ENCODE measurements around the gene PIAS1.
"Not testable (repeated sequence)": the region's sequence is repeated elsewhere in the genome, so short reads cannot be mapped to it uniquely, and the experiment has no call there.

The PIAS1 gene

DNA sequence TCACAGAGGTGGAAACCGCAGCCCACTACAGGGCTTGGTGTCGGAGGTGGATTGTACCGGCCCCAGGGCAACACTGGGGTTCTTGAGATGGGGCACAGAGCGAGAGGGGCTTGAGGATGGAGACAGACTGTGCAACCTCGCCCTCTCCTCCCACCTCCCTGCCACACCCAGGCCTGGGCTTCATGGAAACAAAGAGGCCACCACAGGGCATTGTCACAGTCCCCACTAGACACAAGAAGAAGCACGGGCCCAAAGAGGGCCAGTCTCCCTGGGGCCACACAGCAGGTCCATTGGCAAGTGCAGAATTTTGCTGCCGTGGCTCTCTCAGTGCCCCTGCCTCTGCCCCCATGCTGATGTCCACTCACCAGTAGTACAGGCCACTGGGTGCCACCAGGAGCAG is 155.2 kb downstream of the PIAS1 start:
- Mint-ChIP-seq H3K27ac (no peak overlapping the region), H3K36me3 (no peaks in the 10 kb centered on the region), H3K27me3 (no peaks in the 10 kb centered on the region), H3K4me1 (ENCODE audit: low read depth) (peaks cover 15% of the 10 kb centered on the region), H3K4me3 (no peak overlapping the region), H3K9me3 (ENCODE audit: low read depth) (no peaks in the 10 kb centered on the region)

DNA sequence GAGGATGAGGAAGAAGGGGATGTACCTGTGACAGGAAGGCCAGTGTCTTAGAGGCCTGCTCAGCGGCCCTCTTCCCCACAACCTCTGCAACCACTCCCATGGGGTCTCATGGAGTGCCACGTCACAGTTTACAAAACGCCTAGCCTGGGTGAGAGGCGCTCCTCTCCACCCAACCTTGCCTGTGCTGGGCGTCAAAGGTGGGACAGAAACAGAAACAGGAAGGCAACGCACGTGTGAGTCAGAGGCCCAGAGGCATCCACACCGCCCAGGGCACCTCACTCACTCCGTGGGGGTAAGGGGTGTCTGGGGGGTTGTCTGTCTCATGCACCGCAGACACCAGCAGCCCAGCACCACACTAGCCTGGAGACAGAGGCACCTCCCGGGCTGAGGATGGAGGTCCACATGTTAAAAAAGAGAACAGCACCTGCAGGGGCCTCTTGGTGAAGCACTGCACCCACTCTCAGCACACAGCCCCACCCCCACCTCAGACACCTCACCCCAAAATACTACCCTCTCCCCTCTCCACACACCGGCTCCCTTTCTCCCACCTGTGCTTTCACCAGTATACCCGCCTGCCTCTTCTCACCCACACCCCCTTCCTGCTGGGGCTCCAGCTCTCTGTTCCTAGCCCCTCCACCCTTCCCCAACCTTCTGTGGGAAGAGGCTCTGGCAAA is 155.8 kb downstream of the PIAS1 start:
- H3K36me3 Mint-ChIP-seq, result no peaks in the 10 kb centered on the region

DNA sequence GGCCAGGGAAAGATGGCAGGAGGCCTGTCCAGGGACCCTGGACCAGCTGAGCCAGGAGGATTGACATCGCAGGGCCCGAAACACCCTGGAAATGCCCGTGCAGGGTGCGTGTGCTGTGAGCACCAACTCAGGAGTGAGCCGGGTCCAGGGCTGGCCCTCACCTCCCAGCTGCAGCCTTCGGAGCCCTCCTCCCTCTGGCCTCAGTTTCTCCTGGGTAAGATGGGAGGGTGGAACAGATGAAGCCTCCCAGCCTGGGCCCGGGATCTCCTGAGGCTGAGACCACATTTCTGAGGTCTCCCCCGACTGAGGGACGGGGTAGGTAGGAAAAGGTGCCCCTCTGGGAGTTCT is 156.3 kb downstream of the PIAS1 start:
- Mint-ChIP-seq H3K27me3 (no peaks in the 10 kb centered on the region), H3K36me3 (no peaks in the 10 kb centered on the region), H3K4me1 (ENCODE audit: low read depth) (peaks cover 15% of the 10 kb centered on the region), H3K4me3 (no peak overlapping the region), H3K9me3 (ENCODE audit: low read depth) (no peaks in the 10 kb centered on the region), H3K27ac (no peak overlapping the region)

More for the DNA sequence above, 155.8 kb downstream of the PIAS1 start:
- no peaks in the 10 kb centered on the region for H3K9me3 Mint-ChIP-seq (ENCODE audit: low read depth)
- H3K27ac Mint-ChIP-seq, result peak overlapping the region; percentile 54
- H3K4me3 Mint-ChIP-seq, result no peak overlapping the region
- H3K27me3 Mint-ChIP-seq, result no peaks in the 10 kb centered on the region
- H3K4me1 Mint-ChIP-seq (ENCODE audit: low read depth), result peaks cover 15% of the 10 kb centered on the region

GRCh38 chr15:68210821-68211655 is 156.9 kb downstream of the PIAS1 start:
- Mint-ChIP-seq H3K4me1 (ENCODE audit: low read depth) (peaks cover 15% of the 10 kb centered on the region), H3K36me3 (no peaks in the 10 kb centered on the region), H3K27me3 (no peaks in the 10 kb centered on the region), H3K9me3 (ENCODE audit: low read depth) (no peaks in the 10 kb centered on the region), H3K4me3 (no peak overlapping the region), H3K27ac (no peak overlapping the region)

- no peak overlapping the region for H3K4me3 Mint-ChIP-seq
- no peaks in the 10 kb centered on the region for H3K27me3 Mint-ChIP-seq
- H3K36me3 Mint-ChIP-seq, result no peaks in the 10 kb centered on the region
- H3K4me1 Mint-ChIP-seq (ENCODE audit: low read depth), result peaks cover 15% of the 10 kb centered on the region
- no peak overlapping the region for H3K27ac Mint-ChIP-seq
- H3K9me3 Mint-ChIP-seq (ENCODE audit: low read depth), result no peaks in the 10 kb centered on the region
Measured at GRCh38 chr15:68211656-68212320, 157.7 kb downstream of the PIAS1 start.

DNA sequence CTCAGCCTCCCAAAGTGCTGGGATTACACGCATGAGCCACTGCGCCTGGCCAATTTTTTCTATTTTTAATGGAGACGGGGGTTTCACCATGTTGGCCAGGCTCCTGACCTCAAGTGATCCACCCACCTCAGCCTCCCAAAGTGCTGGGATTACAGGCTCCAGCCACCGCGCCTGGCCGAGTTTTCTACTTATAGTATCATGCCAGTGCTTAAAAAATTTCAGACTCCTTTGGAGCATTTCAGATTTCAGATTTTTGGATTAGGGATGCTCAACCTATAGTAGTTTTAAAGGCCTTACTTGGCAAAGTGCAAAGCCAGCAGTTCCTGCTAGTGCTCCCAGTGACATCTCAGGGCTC is 159.4 kb downstream of the PIAS1 start:
- H3K4me3 Mint-ChIP-seq; H3K36me3 Mint-ChIP-seq; H3K9me3 Mint-ChIP-seq (ENCODE audit: low read depth); H3K27ac Mint-ChIP-seq; H3K27me3 Mint-ChIP-seq: not testable (repeated sequence)
- peaks cover 13% of the 10 kb centered on the region for H3K4me1 Mint-ChIP-seq (ENCODE audit: low read depth)

GRCh38 chr15:68213991-68214837 is 160.1 kb downstream of the PIAS1 start:
- Mint-ChIP-seq H3K27ac (no peak overlapping the region), H3K9me3 (ENCODE audit: low read depth) (no peaks in the 10 kb centered on the region), H3K36me3 (peaks cover 3% of the 10 kb centered on the region), H3K4me3 (no peak overlapping the region), H3K4me1 (ENCODE audit: low read depth) (peaks cover 8% of the 10 kb centered on the region), H3K27me3 (no peaks in the 10 kb centered on the region)

GRCh38 chr15:68214838-68215254 is 160.7 kb downstream of the PIAS1 start:
- Mint-ChIP-seq H3K9me3 (ENCODE audit: low read depth) (no peaks in the 10 kb centered on the region), H3K27me3 (no peaks in the 10 kb centered on the region), H3K4me3 (no peak overlapping the region), H3K4me1 (ENCODE audit: low read depth) (peaks cover 3% of the 10 kb centered on the region), H3K27ac (no peak overlapping the region), H3K36me3 (peaks cover 3% of the 10 kb centered on the region)

- Mint-ChIP-seq H3K36me3 (peaks cover 3% of the 10 kb centered on the region), H3K27me3 (no peaks in the 10 kb centered on the region), H3K27ac (no peak overlapping the region), H3K4me1 (ENCODE audit: low read depth) (no peaks in the 10 kb centered on the region), H3K4me3 (no peak overlapping the region), H3K9me3 (ENCODE audit: low read depth) (no peaks in the 10 kb centered on the region)
Measured at GRCh38 chr15:68217341-68217740, 163.2 kb downstream of the PIAS1 start.

- no peaks in the 10 kb centered on the region for H3K9me3 Mint-ChIP-seq (ENCODE audit: low read depth)
- no peaks in the 10 kb centered on the region for H3K27me3 Mint-ChIP-seq
- H3K4me3 Mint-ChIP-seq, result no peak overlapping the region
- no peak overlapping the region for H3K27ac Mint-ChIP-seq
- peaks cover 2% of the 10 kb centered on the region for H3K4me1 Mint-ChIP-seq (ENCODE audit: low read depth)
- peaks cover 5% of the 10 kb centered on the region for H3K36me3 Mint-ChIP-seq
Measured at GRCh38 chr15:68218331-68218730, 164.2 kb downstream of the PIAS1 start.

- H3K27ac Mint-ChIP-seq, result no peak overlapping the region
- H3K4me3 Mint-ChIP-seq, result no peak overlapping the region
- H3K4me1 Mint-ChIP-seq (ENCODE audit: low read depth), result peaks cover 2% of the 10 kb centered on the region
- H3K27me3 Mint-ChIP-seq, result no peaks in the 10 kb centered on the region
- no peaks in the 10 kb centered on the region for H3K9me3 Mint-ChIP-seq (ENCODE audit: low read depth)
- H3K36me3 Mint-ChIP-seq, result peaks cover 5% of the 10 kb centered on the region
Measured at GRCh38 chr15:68218847-68219798, 165.0 kb downstream of the PIAS1 start.

DNA sequence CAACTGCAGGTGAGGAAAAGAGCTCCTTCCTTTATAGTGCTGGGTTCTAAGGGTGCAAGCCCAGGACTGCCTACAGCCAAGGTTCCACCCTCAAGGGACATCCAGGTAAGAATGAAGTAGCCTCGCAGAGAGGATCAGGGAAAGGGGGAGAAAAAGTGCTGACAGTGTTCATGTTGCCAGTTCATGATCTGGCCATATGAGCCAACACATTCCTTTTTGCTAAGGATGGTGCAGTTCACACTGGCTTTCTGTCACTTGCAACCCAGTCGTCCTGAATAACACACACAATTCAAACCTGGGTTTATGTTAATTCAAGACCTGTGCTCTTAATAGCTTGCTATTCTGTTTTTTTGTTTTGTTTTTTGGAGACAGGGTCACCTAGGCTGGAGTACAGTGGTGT is 166.4 kb downstream of the PIAS1 start:
- Mint-ChIP-seq H3K4me3 (no peak overlapping the region), H3K27ac (no peak overlapping the region), H3K4me1 (ENCODE audit: low read depth) (peaks cover 13% of the 10 kb centered on the region), H3K27me3 (no peaks in the 10 kb centered on the region), H3K9me3 (ENCODE audit: low read depth) (no peaks in the 10 kb centered on the region), H3K36me3 (peaks cover 5% of the 10 kb centered on the region)

DNA sequence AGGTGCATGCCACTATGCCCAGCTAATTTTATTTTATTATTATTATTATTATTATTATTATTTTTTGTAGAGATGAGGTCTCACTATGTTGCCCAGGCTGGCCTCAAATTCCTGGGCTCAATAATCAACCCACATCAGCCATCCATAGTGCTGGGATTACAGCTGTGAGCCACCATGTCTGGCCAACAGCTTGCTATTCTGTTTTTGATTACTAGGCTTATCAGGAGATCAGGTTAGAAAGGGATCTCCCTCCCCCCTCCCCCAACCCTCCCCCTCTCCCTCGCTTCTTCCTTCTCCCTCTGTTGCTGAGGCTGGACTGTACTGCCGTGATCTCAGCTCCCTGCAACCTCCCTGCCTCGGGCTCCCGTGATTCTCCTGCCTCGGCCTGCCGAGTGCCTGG is 166.9 kb downstream of the PIAS1 start:
- peaks cover 5% of the 10 kb centered on the region for H3K36me3 Mint-ChIP-seq

More for the DNA sequence above, 166.9 kb downstream of the PIAS1 start:
- Mint-ChIP-seq H3K4me3 (no peak overlapping the region), H3K9me3 (ENCODE audit: low read depth) (no peaks in the 10 kb centered on the region), H3K4me1 (ENCODE audit: low read depth) (peaks cover 13% of the 10 kb centered on the region), H3K27me3 (no peaks in the 10 kb centered on the region), H3K27ac (no peak overlapping the region)

All from activated naive CD8-positive, alpha-beta T cell (primary cell).